ENCODE measurements around the gene AGAP3. TPM values are rescaled to one million over a fixed set of nuclear protein-coding genes. Genes with fewer than 3 reads are reported as not detected.

AGAP3 gene
- total RNA-seq, 1 experiment from 2014 or later = 126 TPM

GRCh38 chr7:151045262-151045661, 41.0 kb upstream of the AGAP3 start:
- POLR2A ChIA-PET = no interaction called here
- Histone ChIP-seq H3K79me2 (ENCODE audit: insufficient read depth, low read length) (no peaks in the 10 kb centered on the region), H3K4me1 (ENCODE audit: control insufficient read depth in 1 of 2, insufficient read depth in 2 of 2, low read length in 2 of 2) (no peaks in the 10 kb centered on the region), H3K9ac (ENCODE audit: low read length) (no peak overlapping the region), H4K20me1 (ENCODE audit: insufficient read depth) (no peaks in the 10 kb centered on the region), H2AFZ (ENCODE audit: low read depth, low read length, poor library complexity, severe bottlenecking) (no peak overlapping the region), H3K4me2 (ENCODE audit: low read length) (no peak overlapping the region), H3K27ac (ENCODE audit: low read depth, low read length) (no peak overlapping the region), H3K4me3 (replicated peaks in 1 of 2; ENCODE audit: low read depth in 1 of 2, low read length in 2 of 2) (no peak overlapping the region), H3K27me3 (ENCODE audit: insufficient read depth, low read length) (no peaks in the 10 kb centered on the region), H3K9me3 (ENCODE audit: control insufficient read depth in 1 of 2, insufficient read depth in 1 of 2, low read depth in 1 of 2, low read length in 2 of 2) (no peaks in the 10 kb centered on the region), H3K9me2 (ENCODE audit: insufficient read depth) (no peaks in the 10 kb centered on the region), H3K36me3 (ENCODE audit: control insufficient read depth in 1 of 2, insufficient read depth in 2 of 2, low read length in 2 of 2) (no peaks in the 10 kb centered on the region)
- TF ChIP-seq CBX3 (IDR thresholded peaks at IDR 0.05; ENCODE audit: low read depth) (no peak), ATF3 (IDR thresholded peaks at IDR 0.05) (no peak), FOSL1 (IDR thresholded peaks at IDR 0.05; ENCODE audit: low read depth) (no peak), POLR2A (IDR thresholded peaks at IDR 0.05; ENCODE audit: borderline replicate concordance, extremely low read depth, insufficient read depth, insufficient read length) (no peak), JUND (IDR thresholded peaks at IDR 0.05) (no peak)
- RAD21 ChIA-PET (ENCODE audit: low non-redundant PET in 1 of 2, low total read pairs in 2 of 2, uncharacterized antibody in 2 of 2, unreplicated experiment in 2 of 2) = no interaction called here
- DNase-seq (ENCODE audit: low read depth, low spot score) = no peak
- intact Hi-C loops (cut with micrococcal nuclease) = no loop called here
- CTCF ChIA-PET = no interaction called here
- no TSS peak for BruUV-seq (replicated peaks)
- ATAC-seq = no peak

- H3K79me2 ChIP-seq (ENCODE audit: insufficient read depth, low read length) = no peaks in the 10 kb centered on the region
- no peaks in the 10 kb centered on the region for H3K27me3 ChIP-seq (ENCODE audit: insufficient read depth, low read length)
- no peak overlapping the region for H3K4me3 ChIP-seq (replicated peaks in 1 of 2; ENCODE audit: low read depth in 1 of 2, low read length in 2 of 2)
- H3K4me1 ChIP-seq (ENCODE audit: control insufficient read depth in 1 of 2, insufficient read depth in 2 of 2, low read length in 2 of 2) = no peaks in the 10 kb centered on the region
- H3K27ac ChIP-seq (ENCODE audit: low read depth, low read length) = no peak overlapping the region
- H3K4me2 ChIP-seq (ENCODE audit: low read length) = no peak overlapping the region
- intact Hi-C loops (cut with micrococcal nuclease) = no loop called here
- no peak overlapping the region for H3K9ac ChIP-seq (ENCODE audit: low read length)
- CTCF ChIA-PET = no interaction called here
- no peaks in the 10 kb centered on the region for H3K36me3 ChIP-seq (ENCODE audit: control insufficient read depth in 1 of 2, insufficient read depth in 2 of 2, low read length in 2 of 2)
- TF ChIP-seq POLR2AphosphoS5 (IDR thresholded peaks at IDR 0.05; ENCODE audit: low read depth, low read length) (no peak), SRF (IDR thresholded peaks at IDR 0.05; ENCODE audit: low read depth) (no peak), ZNF274 (IDR thresholded peaks at IDR 0.05; ENCODE audit: low read depth, low read length) (no peak), ZFX (IDR thresholded peaks at IDR 0.05) (no peak), SIN3A (IDR thresholded peaks at IDR 0.05; ENCODE audit: low read depth) (no peak), POLR2A (IDR thresholded peaks at IDR 0.05; ENCODE audit: borderline replicate concordance, extremely low read depth, insufficient read depth, insufficient read length) (no peak), ZBTB33 (IDR thresholded peaks at IDR 0.05; ENCODE audit: extremely low read depth, insufficient replicate concordance, low read length) (no peak), REST (IDR thresholded peaks at IDR 0.05; ENCODE audit: low read depth) (no peak), EZH2phosphoT487 (IDR thresholded peaks at IDR 0.05; ENCODE audit: borderline replicate concordance) (no peak)
- H3K9me2 ChIP-seq (ENCODE audit: insufficient read depth) = no peaks in the 10 kb centered on the region
- DNase-seq (ENCODE audit: low read depth, low spot score) (no peak), ATAC-seq (no peak)
- H4K20me1 ChIP-seq (ENCODE audit: insufficient read depth) = no peaks in the 10 kb centered on the region
- POLR2A ChIA-PET = no interaction called here
- no TSS peak for BruUV-seq (replicated peaks)
- no peak overlapping the region for H2AFZ ChIP-seq (ENCODE audit: low read depth, low read length, poor library complexity, severe bottlenecking)
- no peaks in the 10 kb centered on the region for H3K9me3 ChIP-seq (ENCODE audit: control insufficient read depth in 1 of 2, insufficient read depth in 1 of 2, low read depth in 1 of 2, low read length in 2 of 2)
- RAD21 ChIA-PET (ENCODE audit: low non-redundant PET in 1 of 2, low total read pairs in 2 of 2, uncharacterized antibody in 2 of 2, unreplicated experiment in 2 of 2) = no interaction called here
Measured at GRCh38 chr7:151045967-151046366, 40.3 kb upstream of the AGAP3 start.
